HG02884 (cell line): ENCODE results near the gene UNC5A.

ENCODE experiments used
- ATAC-seq: cut with Tn5 transposase; IDR thresholded peaks from one replicate; pipeline ENCODE4 v1.9.1; 2021; ENCODE audit warnings: mild to moderate bottlenecking, moderate library complexity; ENCODE audit not compliant: unreplicated experiment

The UNC5A gene

DNA sequence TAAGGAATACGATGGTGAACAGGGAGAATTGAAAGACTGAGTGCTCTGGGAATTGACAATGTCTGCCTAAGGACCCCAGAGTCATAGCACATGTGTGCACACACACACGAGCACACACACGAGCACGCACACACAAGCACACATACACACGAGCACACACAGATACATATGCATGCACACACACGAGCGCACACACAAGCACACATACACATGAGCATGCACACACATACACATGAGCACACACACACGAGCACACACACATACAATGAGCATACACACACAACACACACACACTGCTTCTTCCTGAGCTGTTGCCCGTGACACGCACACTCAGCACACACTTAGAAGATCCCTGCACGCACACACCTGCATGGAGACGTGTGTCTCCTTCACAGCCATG is 10.9 kb upstream of the UNC5A start:
- no peak for ATAC-seq

DNA sequence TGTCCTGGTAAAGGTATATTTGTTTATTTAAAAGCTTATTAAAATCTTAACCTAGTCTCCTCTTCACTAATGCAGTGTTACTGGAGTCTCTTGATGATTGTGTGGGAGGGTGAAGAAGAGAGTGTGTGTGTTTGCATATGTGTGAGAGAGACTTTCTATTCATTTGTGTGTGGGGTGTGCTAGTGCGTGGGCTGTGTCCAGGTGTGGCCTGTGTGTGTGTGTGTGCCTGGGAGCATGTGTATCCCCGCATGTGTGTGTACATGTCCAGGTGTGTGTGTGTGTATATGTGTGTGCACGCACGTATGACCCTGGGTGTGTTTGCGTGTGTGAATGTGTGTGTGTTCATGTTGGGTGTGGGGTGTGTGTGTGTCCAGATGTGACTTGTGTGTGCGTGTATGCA is 10.3 kb upstream of the UNC5A start:
- no peak for ATAC-seq

DNA sequence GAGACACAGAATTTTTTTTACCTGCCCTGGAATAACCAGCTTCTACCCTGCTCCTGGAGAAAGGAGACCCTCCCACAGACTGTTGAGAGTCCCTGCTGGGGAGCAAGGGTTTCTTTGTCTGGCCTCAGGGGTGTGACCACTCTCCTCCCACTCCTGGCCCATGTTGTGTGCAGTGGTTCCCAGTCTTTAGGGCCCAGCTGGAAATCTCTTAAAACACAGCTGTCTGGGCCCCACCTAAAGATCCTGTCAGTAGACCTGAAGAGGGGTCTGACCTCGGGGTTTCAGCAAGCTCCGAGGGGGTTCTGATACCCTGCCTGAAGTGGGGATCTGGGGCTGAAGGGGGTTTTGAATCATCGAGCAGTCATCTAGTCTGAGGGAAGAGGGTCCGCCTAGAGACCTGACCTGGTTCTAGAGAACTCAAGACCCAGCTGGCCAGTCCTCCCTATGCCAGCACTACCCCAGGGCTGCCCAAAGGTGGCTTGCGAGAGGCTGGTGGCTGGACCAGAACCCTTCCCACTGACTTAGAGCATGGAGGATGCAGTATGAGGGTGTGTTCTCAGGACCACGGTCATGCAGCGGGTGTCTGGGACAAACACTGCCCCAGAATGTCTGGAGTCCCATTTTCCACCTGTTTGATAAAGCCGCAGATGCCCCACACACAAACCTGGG is 8.1 kb upstream of the UNC5A start:
- ATAC-seq, result no peak

DNA sequence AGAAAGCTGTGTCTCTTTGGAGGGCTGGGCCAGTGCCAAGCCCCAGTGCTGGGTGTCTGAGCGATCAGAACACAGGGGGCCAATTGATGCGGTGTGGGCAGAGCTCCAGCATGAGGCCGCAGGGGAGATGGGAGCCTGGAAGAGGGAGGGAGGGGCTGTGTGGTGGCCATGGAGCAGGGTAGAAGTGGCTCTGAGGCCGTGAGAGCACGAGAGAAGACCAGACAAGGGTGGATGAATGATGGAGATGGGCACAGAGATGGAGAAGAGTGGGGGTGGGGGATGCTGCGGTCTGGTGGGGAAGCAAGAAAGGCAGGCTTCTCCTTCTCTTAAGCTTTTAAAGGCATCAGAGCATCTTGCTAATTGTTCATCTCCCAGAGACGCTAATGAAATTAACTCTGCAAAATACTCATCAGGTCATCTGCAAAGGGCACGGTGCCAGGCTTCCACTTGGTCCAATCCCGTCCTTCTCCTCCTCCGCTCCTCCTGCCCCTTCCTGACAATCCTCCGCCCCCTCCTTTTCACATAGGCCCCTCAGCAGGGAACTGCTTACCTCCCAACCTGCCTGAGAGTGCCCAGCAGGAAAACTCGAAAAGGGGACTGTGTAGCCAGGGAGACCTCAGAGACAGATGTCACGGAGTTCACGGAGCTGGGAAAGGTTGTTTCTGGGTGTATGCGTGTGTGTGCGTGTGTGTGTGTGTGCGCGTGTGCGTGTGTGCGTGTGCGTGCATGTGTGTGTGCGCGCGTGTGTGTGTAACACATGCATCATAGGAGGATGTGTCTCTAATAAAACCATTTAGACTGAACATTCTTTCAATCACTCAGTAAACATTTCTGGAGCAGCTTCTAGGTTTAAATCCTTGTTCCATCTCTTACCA is 7.1 kb upstream of the UNC5A start:
- ATAC-seq, result no peak

GRCh38 chr5:176803943-176804498 is 6.3 kb upstream of the UNC5A start:
- ATAC-seq, result no peak

DNA sequence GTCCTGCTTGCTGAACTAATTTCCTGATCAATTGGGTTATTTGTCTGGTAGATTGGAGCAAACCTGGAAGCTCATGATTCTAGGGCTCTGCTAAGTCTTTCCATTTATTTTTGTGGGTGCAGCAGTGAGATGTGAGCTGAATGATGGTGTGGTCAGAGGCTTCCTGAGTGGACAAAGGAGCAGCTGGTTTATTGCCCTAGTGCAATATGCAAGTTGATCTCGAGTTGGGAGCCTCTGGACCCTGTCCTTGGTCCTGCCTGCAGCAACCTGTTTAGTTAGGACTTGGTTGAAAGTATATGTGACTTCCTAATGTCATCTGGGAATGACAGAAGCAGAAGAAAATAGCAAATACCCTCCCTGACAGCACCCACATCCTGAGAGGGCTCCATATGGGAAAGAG is 4.2 kb upstream of the UNC5A start:
- no peak for ATAC-seq

- ATAC-seq, result no peak
These were observed 747 bp upstream of the UNC5A start for GRCh38 chr5:176809544-176810080.

DNA sequence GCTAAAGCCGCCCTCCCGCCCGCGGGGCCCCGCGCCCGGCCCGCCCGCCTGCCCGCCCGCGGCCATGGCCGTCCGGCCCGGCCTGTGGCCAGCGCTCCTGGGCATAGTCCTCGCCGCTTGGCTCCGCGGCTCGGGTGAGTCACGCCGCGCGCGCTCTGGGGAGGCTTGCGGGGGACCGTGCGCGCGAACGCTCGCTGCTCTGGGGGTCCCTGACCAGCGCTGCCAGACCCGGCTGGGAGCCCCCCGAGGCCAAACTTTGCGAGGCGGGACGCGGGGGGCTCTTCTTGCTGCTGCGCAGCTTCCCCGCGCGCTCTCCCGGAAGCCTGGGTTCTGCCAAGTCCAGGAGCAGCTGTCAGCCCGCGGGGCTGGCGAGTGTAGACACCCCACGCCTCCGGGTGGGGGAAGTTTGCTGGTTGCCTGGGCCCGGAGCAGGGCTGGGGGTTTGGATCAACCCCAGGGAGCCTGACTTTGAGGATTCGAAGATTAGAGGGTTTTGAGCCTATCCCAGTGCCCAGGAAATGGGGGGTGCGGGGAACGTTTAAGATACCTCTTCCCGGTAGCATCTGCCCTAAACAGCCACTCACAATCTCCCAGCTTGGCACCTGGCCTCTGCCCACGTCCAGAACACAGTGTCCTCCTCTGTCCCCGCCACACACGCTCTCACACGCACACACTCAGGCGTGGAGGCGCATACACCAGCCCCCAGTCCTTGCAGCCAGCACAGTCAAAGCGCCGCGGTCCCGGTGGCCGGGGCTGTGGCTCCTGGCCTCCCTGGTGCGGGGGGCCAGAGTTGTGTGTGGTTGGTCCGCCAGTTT is 535 bp downstream of the UNC5A start:
- no peak for ATAC-seq

DNA sequence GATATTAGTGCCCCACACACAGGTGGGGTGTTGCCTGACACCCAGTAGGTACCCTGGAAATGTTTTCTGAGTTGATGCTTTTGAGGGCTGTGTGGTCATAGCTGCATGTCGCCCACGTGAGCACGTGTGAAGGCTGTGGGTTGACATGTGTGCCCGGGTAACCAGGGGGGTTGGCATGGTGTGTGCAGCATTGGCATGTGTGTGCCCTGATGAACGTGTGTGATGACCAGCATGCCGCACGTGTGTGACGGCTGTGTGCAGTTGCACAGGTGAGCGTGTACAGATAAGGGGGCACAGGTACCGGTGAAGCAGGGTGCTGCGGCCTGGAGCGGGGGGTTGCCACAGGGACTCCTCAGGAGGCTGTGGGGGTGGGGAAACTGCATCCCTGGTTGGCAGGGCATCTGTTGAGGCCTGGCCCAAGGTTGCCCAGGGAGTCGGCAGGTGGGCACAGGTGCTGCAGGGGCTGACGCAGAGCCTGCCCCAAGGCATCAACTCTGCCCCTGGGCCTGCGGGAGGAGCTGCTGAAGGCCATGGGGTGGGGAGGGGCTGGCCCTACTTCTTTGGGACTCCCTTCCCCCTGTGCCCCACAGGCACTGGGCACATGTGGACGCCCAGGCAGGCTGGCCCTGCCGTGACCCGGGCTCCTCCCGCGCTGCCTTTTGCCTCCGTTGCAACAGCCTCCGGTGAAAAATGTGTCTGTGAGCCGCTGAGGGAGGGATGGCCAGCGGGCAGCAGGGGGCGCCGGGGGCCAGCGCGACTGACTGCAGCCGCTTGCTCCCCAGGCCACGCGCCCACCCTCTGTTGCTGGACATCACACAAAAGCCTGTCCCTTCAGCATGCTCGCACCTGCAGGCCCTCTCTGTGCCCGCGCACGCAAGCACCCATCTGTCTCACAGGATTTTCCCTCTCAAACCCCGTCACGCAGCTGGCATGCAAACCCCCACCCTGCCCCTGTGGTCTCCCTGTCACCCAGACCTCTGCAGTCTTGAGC is 2.2 kb downstream of the UNC5A start:
- no peak for ATAC-seq

DNA sequence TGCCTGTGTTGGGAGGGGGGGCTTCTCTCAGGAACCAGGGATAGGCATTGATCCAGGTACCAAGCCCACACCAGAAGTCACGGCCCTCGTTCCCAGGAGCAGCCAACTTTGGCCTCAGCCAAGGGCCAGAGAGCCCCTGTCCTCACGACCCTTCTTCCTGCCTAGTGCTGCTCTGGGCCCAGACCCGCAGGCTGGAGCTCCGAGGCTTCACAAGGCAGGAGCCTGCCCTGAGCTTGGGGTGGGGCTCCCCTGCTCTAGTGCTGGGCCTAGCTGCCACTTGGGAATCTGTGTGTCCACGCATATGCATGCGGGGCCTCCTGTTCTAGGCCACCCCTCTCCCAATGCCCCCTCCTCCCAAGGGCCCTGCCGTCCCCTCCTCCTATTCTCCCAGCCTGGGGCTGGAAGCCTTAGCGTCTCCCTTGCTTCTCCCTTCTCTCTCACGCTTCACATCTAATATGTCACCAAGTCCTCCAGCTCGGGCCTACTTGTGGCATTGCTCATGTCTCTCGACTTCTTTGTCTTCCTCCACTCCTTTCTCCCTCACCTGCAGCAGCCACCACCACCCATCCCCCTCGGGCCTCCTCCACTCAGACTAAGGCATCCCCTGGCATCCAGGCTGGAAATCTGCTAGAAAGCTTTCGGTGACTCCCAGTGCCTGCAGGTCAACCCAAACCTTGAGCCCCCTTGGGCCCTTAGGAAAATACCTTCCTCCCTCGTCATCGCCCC is 3.4 kb downstream of the UNC5A start:
- no peak for ATAC-seq

DNA sequence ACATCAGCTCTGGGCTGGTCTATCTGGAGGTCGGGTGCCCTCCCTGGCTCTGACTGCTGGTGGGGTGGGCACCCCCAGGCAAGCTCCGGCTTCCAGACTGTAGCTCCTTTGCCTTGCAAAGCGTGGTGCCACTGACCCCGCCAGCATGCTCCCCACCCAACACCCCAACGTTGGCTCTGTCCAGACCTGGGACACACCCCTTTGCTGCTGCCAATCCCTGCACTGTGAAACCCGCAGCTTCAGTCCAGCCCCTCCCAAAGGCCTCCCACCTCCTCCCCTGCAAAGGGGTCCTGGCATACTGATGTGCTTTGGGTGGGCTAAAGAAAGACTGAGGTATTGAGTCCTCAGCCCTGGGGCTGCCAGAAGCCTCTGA is 3.9 kb downstream of the UNC5A start:
- no peak for ATAC-seq

GRCh38 chr5:176814836-176815438 is 4.6 kb downstream of the UNC5A start:
- no peak for ATAC-seq

GRCh38 chr5:176816043-176816745 is 5.8 kb downstream of the UNC5A start:
- ATAC-seq, result no peak

DNA sequence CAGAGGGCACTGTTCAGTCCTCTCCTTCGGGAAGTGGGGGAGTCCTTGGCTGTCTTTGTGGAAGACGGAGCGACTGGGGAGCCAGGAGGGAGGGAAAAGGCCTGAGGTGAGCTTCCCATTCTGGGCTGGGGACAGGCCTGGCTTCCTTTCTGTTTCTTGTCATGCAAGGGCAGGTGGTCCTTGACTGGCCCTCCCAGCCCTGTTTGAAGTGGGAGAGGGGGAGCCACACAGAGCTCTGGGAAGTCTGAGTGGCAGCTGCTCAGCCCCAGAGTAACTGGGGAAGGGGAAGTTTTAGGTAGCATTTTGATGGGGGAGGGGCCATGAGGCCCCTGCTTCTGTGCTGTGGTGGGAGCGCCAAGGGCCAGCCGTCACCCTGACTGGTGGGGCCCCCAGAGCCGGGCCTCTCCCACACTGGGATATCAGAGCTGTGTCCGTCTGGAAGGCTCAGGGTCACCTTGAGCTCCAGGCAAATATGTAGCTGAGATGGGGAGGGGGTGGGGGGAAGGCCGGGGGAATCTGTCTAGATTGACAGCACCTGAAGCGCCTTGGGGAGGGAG is 6.5 kb downstream of the UNC5A start:
- ATAC-seq, result no peak

DNA sequence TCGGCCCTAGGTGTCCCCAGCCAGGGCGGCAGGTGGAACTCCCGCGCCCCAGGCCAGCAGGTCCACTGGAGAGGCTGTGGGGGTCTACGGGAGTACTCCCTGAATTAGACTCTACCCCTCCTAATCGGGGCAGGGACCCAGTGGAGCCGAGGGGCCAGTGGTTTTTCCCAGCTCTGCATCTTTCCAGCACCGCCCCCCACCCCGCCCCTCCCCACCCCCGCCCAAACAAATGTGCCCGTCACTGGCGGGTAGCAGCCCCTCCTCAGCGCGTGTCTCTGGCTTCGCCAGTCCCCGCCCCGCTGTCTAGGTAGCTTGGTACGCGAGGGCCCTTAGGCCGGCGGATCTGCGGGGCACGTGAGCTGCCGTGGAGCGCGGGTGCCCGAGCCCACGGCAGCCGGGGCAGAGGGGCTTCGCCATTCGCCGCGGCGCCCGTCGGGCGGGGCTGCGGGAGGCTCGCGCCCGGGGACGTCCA is 7.0 kb downstream of the UNC5A start:
- ATAC-seq, result no peak

GRCh38 chr5:176817841-176818377 is 7.5 kb downstream of the UNC5A start:
- ATAC-seq, result no peak

- no peak for ATAC-seq
These were observed 8.2 kb downstream of the UNC5A start for GRCh38 chr5:176818391-176819098.
